Upper lobe of left lung (tissue), 4 donors: ENCODE data around the gene PKP1.

Source experiments
- EP300 ChIP-seq, 4 donors: sonication (generic); formaldehyde crosslinking; IDR thresholded peaks; one replicate each; pipeline ENCODE4 v1.5.1; 2017; ENCODE audit warnings: antibody characterized with exemption in 4 of 4, control low read depth in 2 of 4
- POLR2A ChIP-seq, 4 donors: fragments of 450-650 bp; IDR thresholded peaks; one replicate each; pipeline ENCODE4 v1.5.1; 2016 to 2017; ENCODE audit warnings: antibody characterized with exemption in 4 of 4, mild to moderate bottlenecking in 2 of 4
- POLR2AphosphoS5 ChIP-seq, 2 donors: sonication (generic); formaldehyde crosslinking; IDR thresholded peaks; one replicate each; pipeline ENCODE4 v1.5.1; 2017; ENCODE audit warnings: antibody characterized with exemption in 2 of 2
- TF ChIP-seq, protein P1 (sequence below), 6 experiments: fragments of 450-650 bp in 4 of 6; fragments of 200-600 bp in 2 of 6; sonication (generic) in 2 of 6; IDR thresholded peaks; one replicate each; pipeline ENCODE4 v1.5.1; 2016 to 2019; ENCODE audit warnings: antibody characterized with exemption in 6 of 6

DNA sequence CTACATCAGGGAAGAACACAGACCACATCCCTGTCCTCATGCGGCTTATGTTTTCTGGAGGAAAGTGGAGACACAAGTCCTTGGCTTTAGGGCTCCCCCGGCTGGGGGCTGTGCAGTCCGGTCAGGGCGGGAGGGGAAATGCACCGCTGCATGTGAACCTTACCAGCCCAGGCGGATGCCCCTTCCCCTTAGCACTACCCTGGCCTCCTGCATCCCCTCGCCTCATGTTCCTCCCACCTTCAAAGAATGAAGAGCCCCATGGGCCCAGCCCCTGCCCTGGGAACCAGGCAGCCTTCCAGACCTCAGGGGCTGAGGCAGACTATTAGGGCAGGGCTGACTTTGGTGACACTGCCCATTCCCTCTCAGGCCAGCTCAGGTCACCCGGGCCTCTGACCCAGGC lies 48.7 kb downstream of the PKP1 start:
- TF ChIP-seq, protein P1, sequence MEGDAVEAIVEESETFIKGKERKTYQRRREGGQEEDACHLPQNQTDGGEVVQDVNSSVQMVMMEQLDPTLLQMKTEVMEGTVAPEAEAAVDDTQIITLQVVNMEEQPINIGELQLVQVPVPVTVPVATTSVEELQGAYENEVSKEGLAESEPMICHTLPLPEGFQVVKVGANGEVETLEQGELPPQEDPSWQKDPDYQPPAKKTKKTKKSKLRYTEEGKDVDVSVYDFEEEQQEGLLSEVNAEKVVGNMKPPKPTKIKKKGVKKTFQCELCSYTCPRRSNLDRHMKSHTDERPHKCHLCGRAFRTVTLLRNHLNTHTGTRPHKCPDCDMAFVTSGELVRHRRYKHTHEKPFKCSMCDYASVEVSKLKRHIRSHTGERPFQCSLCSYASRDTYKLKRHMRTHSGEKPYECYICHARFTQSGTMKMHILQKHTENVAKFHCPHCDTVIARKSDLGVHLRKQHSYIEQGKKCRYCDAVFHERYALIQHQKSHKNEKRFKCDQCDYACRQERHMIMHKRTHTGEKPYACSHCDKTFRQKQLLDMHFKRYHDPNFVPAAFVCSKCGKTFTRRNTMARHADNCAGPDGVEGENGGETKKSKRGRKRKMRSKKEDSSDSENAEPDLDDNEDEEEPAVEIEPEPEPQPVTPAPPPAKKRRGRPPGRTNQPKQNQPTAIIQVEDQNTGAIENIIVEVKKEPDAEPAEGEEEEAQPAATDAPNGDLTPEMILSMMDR (IDR thresholded peaks at IDR 0.05) = no peak
- TF ChIP-seq POLR2A (IDR thresholded peaks at IDR 0.05) = no peak
- TF ChIP-seq POLR2AphosphoS5 (IDR thresholded peaks at IDR 0.05) = no peak
- TF ChIP-seq EP300 (IDR thresholded peaks at IDR 0.05) = no peak
